Breast epithelium (tissue), 3 donors: ENCODE measurements around the gene PHF12.

Experiments
- CTCF ChIP-seq, 3 donors: fragments of 450-650 bp; IDR thresholded peaks; one replicate each; pipeline ENCODE4 v1.5.1; 2016 to 2017; ENCODE audit warnings: antibody characterized with exemption in 3 of 3, mild to moderate bottlenecking in 3 of 3, moderate library complexity in 3 of 3
- POLR2A ChIP-seq: fragments of 450-650 bp; IDR thresholded peaks from one replicate; pipeline ENCODE4 v1.6.1; 2016; ENCODE audit warnings: antibody characterized with exemption, mild to moderate bottlenecking, moderate library complexity
- POLR2AphosphoS5 ChIP-seq, 3 donors: sonication (generic); formaldehyde crosslinking; IDR thresholded peaks; one replicate each; pipeline ENCODE4 v1.6.1; 2017; ENCODE audit warnings: antibody characterized with exemption in 3 of 3

- TF ChIP-seq CTCF (IDR thresholded peaks at IDR 0.05) (no peak), POLR2AphosphoS5 (IDR thresholded peaks at IDR 0.05) (no peak), POLR2A (no peak)
Observed at GRCh38 chr17:28867276-28867675, 84.0 kb downstream of the PHF12 start.
